ENCODE measurements around the gene LRRC2.

- TF ChIP-seq POLR2A (IDR thresholded peaks at IDR 0.05; ENCODE audit: low read depth, low read length) (no peak), POLR2AphosphoS5 (IDR thresholded peaks at IDR 0.05; ENCODE audit: low read depth, low read length) (no peak), SPI1 (IDR thresholded peaks at IDR 0.05; ENCODE audit: low read depth, low read length) (no peak), POU2F2 (IDR thresholded peaks at IDR 0.05; ENCODE audit: low read depth, low read length) (no peak), TAF1 (IDR thresholded peaks at IDR 0.05; ENCODE audit: low read depth, low read length) (no peak), PAX5 (IDR thresholded peaks at IDR 0.05; ENCODE audit: insufficient read depth, low read length, severe bottlenecking) (no peak)
These were observed 81.0 kb downstream of the LRRC2 start for GRCh38 chr3:46484911-46485778.

Data from GM12891 (cell line).